ENCODE data around the gene MDGA2.

- TF ChIP-seq, protein P1, sequence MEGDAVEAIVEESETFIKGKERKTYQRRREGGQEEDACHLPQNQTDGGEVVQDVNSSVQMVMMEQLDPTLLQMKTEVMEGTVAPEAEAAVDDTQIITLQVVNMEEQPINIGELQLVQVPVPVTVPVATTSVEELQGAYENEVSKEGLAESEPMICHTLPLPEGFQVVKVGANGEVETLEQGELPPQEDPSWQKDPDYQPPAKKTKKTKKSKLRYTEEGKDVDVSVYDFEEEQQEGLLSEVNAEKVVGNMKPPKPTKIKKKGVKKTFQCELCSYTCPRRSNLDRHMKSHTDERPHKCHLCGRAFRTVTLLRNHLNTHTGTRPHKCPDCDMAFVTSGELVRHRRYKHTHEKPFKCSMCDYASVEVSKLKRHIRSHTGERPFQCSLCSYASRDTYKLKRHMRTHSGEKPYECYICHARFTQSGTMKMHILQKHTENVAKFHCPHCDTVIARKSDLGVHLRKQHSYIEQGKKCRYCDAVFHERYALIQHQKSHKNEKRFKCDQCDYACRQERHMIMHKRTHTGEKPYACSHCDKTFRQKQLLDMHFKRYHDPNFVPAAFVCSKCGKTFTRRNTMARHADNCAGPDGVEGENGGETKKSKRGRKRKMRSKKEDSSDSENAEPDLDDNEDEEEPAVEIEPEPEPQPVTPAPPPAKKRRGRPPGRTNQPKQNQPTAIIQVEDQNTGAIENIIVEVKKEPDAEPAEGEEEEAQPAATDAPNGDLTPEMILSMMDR (IDR thresholded peaks at IDR 0.05; ENCODE audit: borderline replicate concordance, extremely low read depth, low read length, poor library complexity, severe bottlenecking), result no peak
- TF ChIP-seq EZH2 (IDR thresholded peaks at IDR 0.05; ENCODE audit: borderline replicate concordance, low read depth, low read length, severe bottlenecking), result no peak
Measured at GRCh38 chr14:47626151-47627035, 49.0 kb downstream of the MDGA2 start.
